ENCODE results near the gene CZIB.
"Not testable (repeated sequence)": the region's sequence is repeated elsewhere in the genome, so short reads cannot be mapped to it uniquely, and the experiment has no call there.

CZIB gene

DNA sequence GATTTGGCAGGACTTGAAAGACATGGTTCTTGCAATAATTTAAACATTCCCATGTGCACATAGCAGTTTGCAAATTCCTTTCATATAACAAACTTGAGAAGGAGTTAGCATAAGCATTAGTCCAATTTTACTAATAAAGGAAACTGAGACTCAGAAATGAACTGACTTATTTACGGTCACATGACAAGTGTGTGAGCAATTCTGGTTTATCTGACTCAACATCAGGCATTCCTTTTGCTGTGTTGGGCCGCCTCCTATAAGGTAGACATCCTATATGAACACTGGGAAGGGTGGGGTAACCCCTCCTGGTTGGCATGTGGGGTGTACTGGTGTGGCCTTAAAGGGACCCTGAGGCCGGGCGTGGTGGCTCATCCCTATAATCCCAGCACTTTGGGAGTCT is 32.3 kb downstream of the CZIB start:
- WGBS, 2 experiments (ENCODE audit: insufficient coverage in 2 of 2), result 80 to 100% methylated on average over 1 to 2 of the region's 4 CpGs
- Histone ChIP-seq H3K27ac (ENCODE audit: low read depth, low read length, severe bottlenecking) (no peak overlapping the region), H3K4me3 (ENCODE audit: extremely low read depth, insufficient read depth, low read length, poor library complexity, severe bottlenecking) (no peak overlapping the region), H3K9me3 (ENCODE audit: control insufficient read depth, low read length) (no peaks in the 10 kb centered on the region), H3K4me1 (ENCODE audit: control insufficient read depth, insufficient read depth, low read length, poor library complexity, severe bottlenecking) (no peaks in the 10 kb centered on the region), H3K36me3 (ENCODE audit: control insufficient read depth, insufficient read depth, low read length) (no peaks in the 10 kb centered on the region)

DNA sequence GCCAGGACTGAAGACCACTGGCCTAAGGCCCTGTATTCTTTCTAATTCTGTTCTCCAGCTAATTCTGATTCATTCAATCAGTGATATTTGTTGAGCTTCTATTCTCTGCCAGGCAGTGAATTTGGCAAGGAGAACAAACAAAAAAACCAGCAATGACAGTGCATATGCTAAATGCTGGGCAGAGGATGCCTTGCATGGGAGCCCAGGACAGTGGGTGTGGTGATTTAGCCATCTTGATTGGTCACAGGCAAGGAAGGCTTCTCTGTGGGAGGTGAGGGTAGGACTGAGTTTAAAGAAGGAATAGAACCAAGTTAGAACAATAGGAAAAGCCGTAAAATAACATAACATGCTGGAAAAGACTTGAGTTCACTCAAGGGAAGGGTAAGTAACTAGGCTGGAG is 33.0 kb downstream of the CZIB start:
- Histone ChIP-seq H3K9me3 (ENCODE audit: control insufficient read depth, low read length) (no peaks in the 10 kb centered on the region), H3K27ac (ENCODE audit: low read depth, low read length, severe bottlenecking) (no peak overlapping the region), H3K4me1 (ENCODE audit: control insufficient read depth, insufficient read depth, low read length, poor library complexity, severe bottlenecking) (no peaks in the 10 kb centered on the region), H3K36me3 (ENCODE audit: control insufficient read depth, insufficient read depth, low read length) (no peaks in the 10 kb centered on the region), H3K4me3 (ENCODE audit: extremely low read depth, insufficient read depth, low read length, poor library complexity, severe bottlenecking) (no peak overlapping the region)
- WGBS, 2 experiments (ENCODE audit: insufficient coverage in 2 of 2), result 94 to 100% methylated on average over 1 of the region's 1 CpG

DNA sequence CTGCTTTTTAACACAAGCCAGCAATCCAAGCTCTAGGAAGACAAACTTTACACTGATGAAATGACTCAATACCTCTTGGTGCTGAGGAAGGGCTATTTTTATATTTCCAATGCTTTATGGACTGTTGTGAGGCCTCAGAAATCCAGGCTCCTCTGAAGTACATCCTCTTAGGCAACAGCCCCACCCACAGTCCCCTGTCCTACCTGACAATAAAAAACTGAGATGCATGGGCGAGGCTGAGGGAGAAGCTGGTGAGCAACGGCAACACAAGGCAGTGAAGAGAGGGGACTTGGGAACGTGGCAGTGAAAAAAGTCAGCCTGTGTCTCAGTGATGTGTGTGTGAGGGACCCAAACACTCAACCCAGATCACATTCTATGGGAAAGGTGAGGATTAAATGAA is 33.9 kb downstream of the CZIB start:
- no peak overlapping the region for H3K27ac ChIP-seq (ENCODE audit: low read depth, low read length, severe bottlenecking)

GRCh38 chr1:53185955-53186297 is 34.5 kb downstream of the CZIB start:
- no CpG with 5 or more reads among the region's 2 CpGs for WGBS, 2 experiments (ENCODE audit: insufficient coverage in 2 of 2)
- H3K9me3 ChIP-seq (ENCODE audit: control insufficient read depth, low read length); H3K4me1 ChIP-seq (ENCODE audit: control insufficient read depth, insufficient read depth, low read length, poor library complexity, severe bottlenecking); H3K36me3 ChIP-seq (ENCODE audit: control insufficient read depth, insufficient read depth, low read length); H3K27ac ChIP-seq (ENCODE audit: low read depth, low read length, severe bottlenecking); H3K4me3 ChIP-seq (ENCODE audit: extremely low read depth, insufficient read depth, low read length, poor library complexity, severe bottlenecking): not testable (repeated sequence)

More for the DNA sequence above, 33.9 kb downstream of the CZIB start:
- H3K36me3 ChIP-seq (ENCODE audit: control insufficient read depth, insufficient read depth, low read length), result no peaks in the 10 kb centered on the region
- 77 to 93% methylated on average over 3 of the region's 3 CpGs for WGBS, 2 experiments (ENCODE audit: insufficient coverage in 2 of 2)
- H3K9me3 ChIP-seq (ENCODE audit: control insufficient read depth, low read length), result no peaks in the 10 kb centered on the region
- no peak overlapping the region for H3K4me3 ChIP-seq (ENCODE audit: extremely low read depth, insufficient read depth, low read length, poor library complexity, severe bottlenecking)
- H3K4me1 ChIP-seq (ENCODE audit: control insufficient read depth, insufficient read depth, low read length, poor library complexity, severe bottlenecking), result no peaks in the 10 kb centered on the region

GRCh38 chr1:53183095-53183990 is 37.1 kb downstream of the CZIB start:
- no peaks in the 10 kb centered on the region for H3K9me3 ChIP-seq (ENCODE audit: control insufficient read depth, low read length)
- H3K4me1 ChIP-seq (ENCODE audit: control insufficient read depth, insufficient read depth, low read length, poor library complexity, severe bottlenecking), result peaks cover 4% of the 10 kb centered on the region
- no peak overlapping the region for H3K27ac ChIP-seq (ENCODE audit: low read depth, low read length, severe bottlenecking)
- WGBS, 2 experiments (ENCODE audit: insufficient coverage in 2 of 2), result 73 to 94% methylated on average over 3 to 6 of the region's 6 CpGs
- no peak overlapping the region for H3K4me3 ChIP-seq (ENCODE audit: extremely low read depth, insufficient read depth, low read length, poor library complexity, severe bottlenecking)
- H3K36me3 ChIP-seq (ENCODE audit: control insufficient read depth, insufficient read depth, low read length), result no peaks in the 10 kb centered on the region

- 83 to 86% methylated on average over 1 to 3 of the region's 3 CpGs for WGBS, 2 experiments (ENCODE audit: insufficient coverage in 2 of 2)
- peaks cover 4% of the 10 kb centered on the region for H3K4me1 ChIP-seq (ENCODE audit: control insufficient read depth, insufficient read depth, low read length, poor library complexity, severe bottlenecking)
- no peaks in the 10 kb centered on the region for H3K36me3 ChIP-seq (ENCODE audit: control insufficient read depth, insufficient read depth, low read length)
- no peak overlapping the region for H3K27ac ChIP-seq (ENCODE audit: low read depth, low read length, severe bottlenecking)
- H3K4me3 ChIP-seq (ENCODE audit: extremely low read depth, insufficient read depth, low read length, poor library complexity, severe bottlenecking), result no peak overlapping the region
- no peaks in the 10 kb centered on the region for H3K9me3 ChIP-seq (ENCODE audit: control insufficient read depth, low read length)
Observed at GRCh38 chr1:53182716-53183094, 37.7 kb downstream of the CZIB start.

- 34 to 40% methylated on average over 13 of the region's 16 CpGs for WGBS, 2 experiments (ENCODE audit: insufficient coverage in 2 of 2)
- H3K27ac ChIP-seq (ENCODE audit: low read depth, low read length, severe bottlenecking), result no peak overlapping the region
- H3K36me3 ChIP-seq (ENCODE audit: control insufficient read depth, insufficient read depth, low read length), result no peaks in the 10 kb centered on the region
- no peaks in the 10 kb centered on the region for H3K9me3 ChIP-seq (ENCODE audit: control insufficient read depth, low read length)
- no peak overlapping the region for H3K4me3 ChIP-seq (ENCODE audit: extremely low read depth, insufficient read depth, low read length, poor library complexity, severe bottlenecking)
- H3K4me1 ChIP-seq (ENCODE audit: control insufficient read depth, insufficient read depth, low read length, poor library complexity, severe bottlenecking), result peaks cover 4% of the 10 kb centered on the region
Observed at GRCh38 chr1:53182111-53182593, 38.3 kb downstream of the CZIB start.

DNA sequence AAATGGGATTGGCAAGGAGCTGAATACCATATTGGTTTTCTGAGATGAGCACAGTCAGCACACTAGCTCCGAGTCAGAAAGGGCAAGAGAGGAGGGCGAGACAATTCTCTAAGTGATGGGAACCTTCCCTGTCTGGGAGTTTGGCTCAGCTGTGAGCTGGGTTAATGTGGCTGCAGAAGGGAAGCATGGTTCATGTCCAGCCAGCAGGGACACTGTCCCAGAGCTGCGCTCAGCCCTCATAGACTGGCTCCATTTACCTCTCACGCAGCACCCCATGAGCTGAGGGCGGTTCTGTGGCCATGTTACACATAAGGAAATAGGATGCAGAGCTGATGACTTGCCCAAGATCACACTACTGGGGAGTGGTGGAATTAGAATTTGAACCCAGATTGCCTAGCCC is 39.5 kb downstream of the CZIB start:
- WGBS, 2 experiments (ENCODE audit: insufficient coverage in 2 of 2), result 94 to 100% methylated on average over 2 of the region's 5 CpGs
- Histone ChIP-seq H3K4me1 (ENCODE audit: control insufficient read depth, insufficient read depth, low read length, poor library complexity, severe bottlenecking) (peaks cover 4% of the 10 kb centered on the region), H3K27ac (ENCODE audit: low read depth, low read length, severe bottlenecking) (no peak overlapping the region), H3K9me3 (ENCODE audit: control insufficient read depth, low read length) (no peaks in the 10 kb centered on the region), H3K36me3 (ENCODE audit: control insufficient read depth, insufficient read depth, low read length) (no peaks in the 10 kb centered on the region), H3K4me3 (ENCODE audit: extremely low read depth, insufficient read depth, low read length, poor library complexity, severe bottlenecking) (no peak overlapping the region)

DNA sequence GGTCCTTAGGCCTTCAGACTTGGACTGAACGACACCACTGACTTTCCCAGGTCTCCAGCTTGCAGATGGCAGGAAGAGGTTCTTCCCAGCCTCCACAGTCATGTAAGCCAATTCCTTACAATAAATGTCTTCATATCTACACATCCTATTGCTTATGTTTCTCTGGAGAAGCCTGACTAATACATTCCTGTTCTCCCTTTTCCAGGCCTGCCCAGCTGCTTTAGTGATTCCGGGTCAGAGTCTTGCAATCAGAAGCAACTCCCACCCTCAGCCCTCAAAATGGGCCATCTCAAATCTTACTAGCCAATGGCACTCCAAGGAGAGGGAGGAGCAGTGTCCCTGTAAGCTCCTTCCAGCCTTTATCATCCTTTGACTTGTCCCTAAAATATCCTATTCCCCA is 40.2 kb downstream of the CZIB start:
- no peaks in the 10 kb centered on the region for H3K9me3 ChIP-seq (ENCODE audit: control insufficient read depth, low read length)
- no peak overlapping the region for H3K4me3 ChIP-seq (ENCODE audit: extremely low read depth, insufficient read depth, low read length, poor library complexity, severe bottlenecking)
- H3K4me1 ChIP-seq (ENCODE audit: control insufficient read depth, insufficient read depth, low read length, poor library complexity, severe bottlenecking), result peaks cover 4% of the 10 kb centered on the region
- 90 to 100% methylated on average over 2 of the region's 2 CpGs for WGBS, 2 experiments (ENCODE audit: insufficient coverage in 2 of 2)
- H3K27ac ChIP-seq (ENCODE audit: low read depth, low read length, severe bottlenecking), result no peak overlapping the region
- H3K36me3 ChIP-seq (ENCODE audit: control insufficient read depth, insufficient read depth, low read length), result no peaks in the 10 kb centered on the region

DNA sequence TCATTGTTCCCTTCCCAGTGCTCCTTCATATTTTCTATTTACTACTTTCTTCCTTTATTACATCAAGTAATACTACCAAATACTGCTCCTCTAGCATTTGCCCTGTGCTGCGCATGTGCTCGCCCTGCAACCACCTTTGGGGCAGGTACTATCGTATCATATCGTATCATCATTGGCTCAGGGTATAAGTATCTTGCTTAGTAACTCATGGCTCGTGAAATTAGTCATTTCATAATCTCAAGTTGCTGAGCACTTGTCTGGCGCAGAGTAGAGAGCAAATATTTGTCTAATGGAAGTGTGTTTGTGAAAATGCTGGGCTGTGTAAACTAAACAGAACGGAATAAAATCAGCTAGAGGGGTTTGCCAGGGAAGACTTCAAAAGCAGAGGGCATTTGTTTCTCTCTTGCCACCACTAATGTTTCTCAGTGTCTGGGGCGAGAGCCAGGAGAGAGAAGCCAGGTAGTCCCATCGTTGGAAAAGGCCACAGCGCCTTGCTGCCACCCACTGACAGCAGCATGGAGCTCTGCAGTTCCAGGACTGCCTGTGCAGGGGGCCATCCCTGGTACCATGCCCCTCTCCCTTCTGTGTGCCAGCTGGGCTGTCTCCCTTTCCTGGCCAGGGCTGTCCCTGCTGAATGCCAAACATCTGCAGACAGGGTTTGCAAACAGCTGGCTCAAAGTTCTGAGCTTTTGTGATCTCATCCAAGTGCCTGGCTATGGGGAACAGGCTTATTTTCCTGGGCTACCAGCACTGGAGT is 43.8 kb downstream of the CZIB start:
- Histone ChIP-seq H3K9me3 (ENCODE audit: control insufficient read depth, low read length) (no peaks in the 10 kb centered on the region), H3K27ac (ENCODE audit: low read depth, low read length, severe bottlenecking) (no peak overlapping the region), H3K4me3 (ENCODE audit: extremely low read depth, insufficient read depth, low read length, poor library complexity, severe bottlenecking) (no peak overlapping the region), H3K4me1 (ENCODE audit: control insufficient read depth, insufficient read depth, low read length, poor library complexity, severe bottlenecking) (peaks cover 4% of the 10 kb centered on the region), H3K36me3 (ENCODE audit: control insufficient read depth, insufficient read depth, low read length) (no peaks in the 10 kb centered on the region)
- whole genome bisulfite sequencing, 2 experiments (ENCODE audit: insufficient coverage in 2 of 2), result 87% methylated on average over 9 to 10 of the region's 10 CpGs
